Ramos (cell line): Measurements from ENCODE around the gene COL28A1.

Source experiments
- in situ Hi-C: fragments of 300-500 bp; cut with MboI; formaldehyde crosslinking; loops from one replicate; pipeline ENCODE4 v1.14.3; 2022; ENCODE audit warnings: low sequenced_read_pairs; ENCODE audit not compliant: unreplicated experiment

Gene COL28A1

GRCh38 chr7:7354674-7355073 lies 181.0 kb downstream of the COL28A1 start:
- in situ Hi-C loops, result no loop called here

GRCh38 chr7:7352845-7353244 lies 182.8 kb downstream of the COL28A1 start:
- in situ Hi-C loops, result no loop called here

- in situ Hi-C loops, result no loop called here
Measured at GRCh38 chr7:7351832-7352231, 183.8 kb downstream of the COL28A1 start.

- in situ Hi-C loops, result no loop called here
Measured at GRCh38 chr7:7351156-7351555, 184.5 kb downstream of the COL28A1 start.

- in situ Hi-C loops, result no loop called here
Measured at GRCh38 chr7:7349156-7349555, 186.5 kb downstream of the COL28A1 start.

- in situ Hi-C loops, result no loop called here
Measured at GRCh38 chr7:7347045-7347444, 188.6 kb downstream of the COL28A1 start.

GRCh38 chr7:7344583-7344982 lies 191.1 kb downstream of the COL28A1 start:
- in situ Hi-C loops, result no loop called here

- in situ Hi-C loops, result no loop called here
Measured at GRCh38 chr7:7335909-7336308, 199.8 kb downstream of the COL28A1 start.

GRCh38 chr7:7335215-7335614 lies 200.5 kb downstream of the COL28A1 start:
- in situ Hi-C loops, result no loop called here

- in situ Hi-C loops, result no loop called here
Measured at GRCh38 chr7:7333610-7334009, 202.1 kb downstream of the COL28A1 start.

- in situ Hi-C loops, result no loop called here
Measured at GRCh38 chr7:7331523-7331922, 204.2 kb downstream of the COL28A1 start.

- in situ Hi-C loops, result no loop called here
Measured at GRCh38 chr7:7330997-7331396, 204.7 kb downstream of the COL28A1 start.

GRCh38 chr7:7329326-7329725 lies 206.3 kb downstream of the COL28A1 start:
- in situ Hi-C loops, result no loop called here

- in situ Hi-C loops, result no loop called here
Measured at GRCh38 chr7:7327423-7327822, 208.2 kb downstream of the COL28A1 start.

- in situ Hi-C loops, result no loop called here
Measured at GRCh38 chr7:7324698-7325097, 211.0 kb downstream of the COL28A1 start.

- in situ Hi-C loops, result no loop called here
Measured at GRCh38 chr7:7323921-7324320, 211.8 kb downstream of the COL28A1 start.

GRCh38 chr7:7323352-7323751 lies 212.3 kb downstream of the COL28A1 start:
- in situ Hi-C loops, result no loop called here

- in situ Hi-C loops, result no loop called here
Measured at GRCh38 chr7:7321681-7322080, 214.0 kb downstream of the COL28A1 start.

- in situ Hi-C loops, result no loop called here
Measured at GRCh38 chr7:7318601-7319000, 217.1 kb downstream of the COL28A1 start.

- in situ Hi-C loops, result no loop called here
Measured at GRCh38 chr7:7317850-7318249, 217.8 kb downstream of the COL28A1 start.

GRCh38 chr7:7315851-7316250 lies 219.8 kb downstream of the COL28A1 start:
- in situ Hi-C loops, result no loop called here

- in situ Hi-C loops, result no loop called here
Measured at GRCh38 chr7:7312323-7312722, 223.3 kb downstream of the COL28A1 start.

GRCh38 chr7:7311001-7311400 lies 224.7 kb downstream of the COL28A1 start:
- in situ Hi-C loops, result no loop called here
